Gastroesophageal sphincter (tissue), 4 donors: Measurements from ENCODE around the gene CCDC33. TPM values are rescaled to one million over a fixed set of nuclear protein-coding genes. Genes with fewer than 3 reads are reported as not detected.

Experiments used
- ATAC-seq: fragments of 150-250 bp; one replicate; pipeline ENCODE4 v1.9.1; 2016; ENCODE audit warnings: mild to moderate bottlenecking, moderate library complexity
- H3K27ac ChIP-seq, 4 donors: fragments of 200-600 bp; sonication (generic) in 3 of 4; 1 replicate in 3 of 4; 2 replicates in 1 of 4; pipeline ENCODE4 v1.5.1; 2016 to 2019
- H3K27me3 ChIP-seq: fragments of 200-600 bp; sonication (generic); one replicate; pipeline ENCODE4 v1.5.1; 2019
- H3K36me3 ChIP-seq, 2 donors: fragments of 200-600 bp; sonication (generic); one replicate each; pipeline ENCODE4 v1.5.1; 2019; ENCODE audit warnings: control low read depth in 1 of 2
- H3K4me1 ChIP-seq, 3 donors: fragments of 200-600 bp; sonication (generic); 1 replicate in 2 of 3; 2 replicates in 1 of 3; pipeline ENCODE4 v1.5.1; 2016 to 2019; ENCODE audit warnings: control low read depth in 2 of 3
- H3K4me3 ChIP-seq, 2 donors: fragments of 200-600 bp; sonication (generic); one replicate each; pipeline ENCODE4 v1.5.1; 2019; ENCODE audit warnings: mild to moderate bottlenecking in 1 of 2, moderate library complexity in 1 of 2
- H3K9me3 ChIP-seq, 3 donors: fragments of 200-600 bp; sonication (generic); one replicate each; pipeline ENCODE4 v1.5.1; 2017 to 2019; ENCODE audit warnings: control low read depth in 2 of 3
- CTCF ChIP-seq, 4 experiments: fragments of 200-600 bp in 2 of 4; fragments of 450-650 bp in 2 of 4; sonication (generic) in 1 of 4; IDR thresholded peaks; one replicate each; pipeline ENCODE4 v1.5.1; 2017 to 2019; ENCODE audit warnings: antibody characterized with exemption in 4 of 4, mild to moderate bottlenecking in 2 of 4, moderate library complexity in 2 of 4
- EP300 ChIP-seq: sonication (generic); formaldehyde crosslinking; IDR thresholded peaks from one replicate; pipeline ENCODE4 v1.6.1; 2017; ENCODE audit warnings: antibody characterized with exemption, mild to moderate bottlenecking
- POLR2A ChIP-seq, 2 donors: fragments of 450-650 bp; IDR thresholded peaks; one replicate each; pipeline ENCODE4 v1.6.1; 2017; ENCODE audit warnings: antibody characterized with exemption in 2 of 2, mild to moderate bottlenecking in 2 of 2, moderate library complexity in 1 of 2
- POLR2AphosphoS5 ChIP-seq: sonication (generic); formaldehyde crosslinking; IDR thresholded peaks from one replicate; pipeline ENCODE4 v1.6.1; 2017; ENCODE audit warnings: antibody characterized with exemption
- WGBS, 2 donors: methylation state at CpG; one replicate each; pipeline ENCODE4 v1.1.5; 2018; ENCODE audit warnings: low coverage in 1 of 2; 5-methylcytosine and 5-hydroxymethylcytosine counted together
- total RNA-seq, 4 donors: library from RNA; depleted of rRNA; stranded (reverse); fragments of >200 nt; gene quantifications; one replicate each; pipeline ENCODE4 v1.1.0, GENCODE V29; 2016

Gene CCDC33
- total RNA-seq, 4 donors from 2014 or later = not detected

GRCh38 chr15:74373731-74374647, 137.9 kb downstream of the CCDC33 start:
- Histone ChIP-seq H3K27ac (peak overlapping the region in 2 of 4 donors; percentile 12 to 63), H3K4me1 (peaks cover 2 to 20% (median 8%) of the 10 kb centered on the region in 3 donors), H3K4me3 (peak overlapping the region; percentile 41 to 65), H3K27me3 (peaks cover 19% of the 10 kb centered on the region), H3K9me3 (no peaks in the 10 kb centered on the region), H3K36me3 (no peaks in the 10 kb centered on the region)
- ATAC-seq = peak; percentile 97
- peak in 1 of 2 donors; percentile 8 for TF ChIP-seq POLR2A (IDR thresholded peaks at IDR 0.05)
- TF ChIP-seq POLR2AphosphoS5 = no peak
- TF ChIP-seq CTCF (IDR thresholded peaks at IDR 0.05) = peak; percentile 79 to 90 (median 84)
- 0% methylated on average over 5 of the region's 62 CpGs; no CpG with 5 or more reads in 1 of the 2 donors for whole genome bisulfite sequencing, 2 donors

DNA sequence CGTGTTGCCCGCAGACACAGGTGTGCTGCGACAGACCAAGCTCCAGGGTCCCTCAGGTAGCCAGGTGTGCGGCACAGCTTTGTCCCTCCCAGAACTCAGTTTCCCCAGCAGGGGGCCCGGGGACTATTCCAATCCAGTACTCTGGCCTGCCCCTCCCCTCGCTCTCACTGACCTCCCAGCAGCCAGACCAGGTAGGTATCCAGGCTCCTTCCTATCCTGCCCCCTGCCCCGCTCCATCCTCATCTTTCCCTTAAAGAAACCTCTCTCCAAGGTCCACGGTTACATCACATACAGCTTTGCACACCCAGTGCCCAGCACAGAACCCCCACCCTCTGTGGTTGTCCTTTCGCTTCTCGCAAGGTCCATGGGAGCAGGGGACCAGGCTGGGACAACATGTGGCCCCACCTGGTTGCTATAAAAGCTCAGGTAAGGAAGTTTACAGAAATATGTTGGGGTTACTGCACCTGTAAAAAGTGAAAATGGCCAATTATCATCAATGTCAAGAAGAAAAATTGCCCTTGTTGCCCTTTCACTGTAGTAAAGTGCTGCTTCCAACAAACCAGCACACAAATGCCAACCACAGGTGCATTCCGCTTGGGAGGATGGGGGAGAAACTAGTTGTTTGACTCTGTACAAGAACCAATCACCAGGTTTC, 138.6 kb downstream of the CCDC33 start:
- Histone ChIP-seq H3K4me1 (peaks cover 2 to 20% (median 8%) of the 10 kb centered on the region in 3 donors), H3K27ac (no peak overlapping the region), H3K27me3 (peaks cover 19% of the 10 kb centered on the region), H3K36me3 (no peaks in the 10 kb centered on the region), H3K4me3 (peak overlapping the region in 1 of 2 donors; percentile 65), H3K9me3 (no peaks in the 10 kb centered on the region)
- no peak for TF ChIP-seq POLR2A (IDR thresholded peaks at IDR 0.05)
- TF ChIP-seq EP300 = no peak
- no peak for TF ChIP-seq CTCF (IDR thresholded peaks at IDR 0.05)
- TF ChIP-seq POLR2AphosphoS5 = no peak
- no peak for ATAC-seq
- WGBS, 2 donors = 26% methylated on average over 4 of the region's 11 CpGs; no CpG with 5 or more reads in 1 of the 2 donors

- no peaks in the 10 kb centered on the region for H3K9me3 ChIP-seq
- TF ChIP-seq CTCF (IDR thresholded peaks at IDR 0.05) = peak; percentile 76 to 89 (median 88)
- no peak for TF ChIP-seq EP300
- ATAC-seq = no peak
- peaks cover 19% of the 10 kb centered on the region for H3K27me3 ChIP-seq
- H3K36me3 ChIP-seq = no peaks in the 10 kb centered on the region
- H3K4me3 ChIP-seq = no peak overlapping the region
- 4 to 13% methylated on average over 8 to 9 of the region's 9 CpGs for WGBS, 2 donors
- peaks cover 2 to 20% (median 8%) of the 10 kb centered on the region in 3 donors for H3K4me1 ChIP-seq
- no peak overlapping the region for H3K27ac ChIP-seq
These were observed 139.2 kb downstream of the CCDC33 start for GRCh38 chr15:74375303-74375693.

- WGBS, 2 donors = no CpG with 5 or more reads among the region's 1 CpG
- Histone ChIP-seq H3K4me1 (peaks cover 2 to 20% (median 8%) of the 10 kb centered on the region in 3 donors), H3K27ac (no peak overlapping the region), H3K36me3 (no peaks in the 10 kb centered on the region), H3K4me3 (no peak overlapping the region), H3K27me3 (peaks cover 27% of the 10 kb centered on the region), H3K9me3 (no peaks in the 10 kb centered on the region)
- no peak for ATAC-seq
- TF ChIP-seq EP300 (no peak), CTCF (IDR thresholded peaks at IDR 0.05) (no peak), POLR2A (IDR thresholded peaks at IDR 0.05) (no peak), POLR2AphosphoS5 (no peak)
These were observed 140.1 kb downstream of the CCDC33 start for GRCh38 chr15:74376226-74376625.
